ACC112 (cell line): ENCODE results near the gene APH1B.

ENCODE experiments used
- H2AFZ ChIP-seq: fragments of 200-600 bp; sonication (generic); one replicate; pipeline ENCODE4 v1.6.0; 2017; ENCODE audit warnings: antibody characterized with exemption, low read length; ENCODE audit not compliant: unreplicated experiment
- H3K27ac ChIP-seq: fragments of 200-600 bp; sonication (generic); 2 replicates; pipeline ENCODE4 v1.5.1; 2014; ENCODE audit warnings: low read depth, mild to moderate bottlenecking, antibody characterized with exemption, low read length, moderate library complexity
- H3K27me3 ChIP-seq: fragments of 200-600 bp; sonication (generic); 2 replicates; pipeline ENCODE4 v1.6.1; 2014; ENCODE audit warnings: mild to moderate bottlenecking, antibody characterized with exemption, low read length, moderate library complexity, mixed read lengths; ENCODE audit not compliant: insufficient read depth
- H3K36me3 ChIP-seq: fragments of 200-600 bp; sonication (generic); 2 replicates; pipeline ENCODE4 v1.6.1; 2016; ENCODE audit warnings: mild to moderate bottlenecking, antibody characterized with exemption, low read length, moderate library complexity, mixed read lengths; ENCODE audit not compliant: insufficient read depth
- H3K4me1 ChIP-seq: fragments of 200-600 bp; sonication (generic); one replicate; pipeline ENCODE4 v1.6.1; 2016; ENCODE audit warnings: low read length, mixed read lengths; ENCODE audit not compliant: insufficient read depth, unreplicated experiment, control insufficient read depth
- H3K4me3 ChIP-seq: fragments of 200-600 bp; sonication (generic); 2 replicates; pipeline ENCODE4 v1.5.1; 2014; ENCODE audit warnings: mild to moderate bottlenecking, low read depth, low read length
- H3K79me2 ChIP-seq: fragments of 200-600 bp; sonication (generic); one replicate; pipeline ENCODE4 v1.6.0; 2016; ENCODE audit warnings: low read length; ENCODE audit not compliant: control insufficient read depth, unreplicated experiment, insufficient read depth

APH1B gene

GRCh38 chr15:63350178-63350621 lies 72.8 kb downstream of the APH1B start:
- Histone ChIP-seq H3K79me2 (peaks cover 15% of the 10 kb centered on the region), H3K4me3 (no peak overlapping the region), H3K27me3 (no peaks in the 10 kb centered on the region), H2AFZ (no peak overlapping the region), H3K27ac (peak overlapping the region; percentile 96), H3K36me3 (peaks cover 4% of the 10 kb centered on the region; the same call in 1 of the 2 replicates), H3K4me1 (peaks cover 45% of the 10 kb centered on the region)

GRCh38 chr15:63351170-63351569 lies 73.8 kb downstream of the APH1B start:
- Histone ChIP-seq H2AFZ (no peak overlapping the region), H3K4me1 (peaks cover 43% of the 10 kb centered on the region), H3K36me3 (no peaks in the 10 kb centered on the region), H3K4me3 (no peak overlapping the region), H3K27me3 (no peaks in the 10 kb centered on the region), H3K27ac (no peak overlapping the region), H3K79me2 (peaks cover 15% of the 10 kb centered on the region)

GRCh38 chr15:63352808-63353207 lies 75.4 kb downstream of the APH1B start:
- peaks cover 29% of the 10 kb centered on the region for H3K4me1 ChIP-seq
- H2AFZ ChIP-seq, result no peak overlapping the region
- no peak overlapping the region for H3K4me3 ChIP-seq
- no peaks in the 10 kb centered on the region for H3K27me3 ChIP-seq
- peaks cover 10% of the 10 kb centered on the region for H3K79me2 ChIP-seq
- H3K36me3 ChIP-seq, result no peaks in the 10 kb centered on the region
- no peak overlapping the region for H3K27ac ChIP-seq

DNA sequence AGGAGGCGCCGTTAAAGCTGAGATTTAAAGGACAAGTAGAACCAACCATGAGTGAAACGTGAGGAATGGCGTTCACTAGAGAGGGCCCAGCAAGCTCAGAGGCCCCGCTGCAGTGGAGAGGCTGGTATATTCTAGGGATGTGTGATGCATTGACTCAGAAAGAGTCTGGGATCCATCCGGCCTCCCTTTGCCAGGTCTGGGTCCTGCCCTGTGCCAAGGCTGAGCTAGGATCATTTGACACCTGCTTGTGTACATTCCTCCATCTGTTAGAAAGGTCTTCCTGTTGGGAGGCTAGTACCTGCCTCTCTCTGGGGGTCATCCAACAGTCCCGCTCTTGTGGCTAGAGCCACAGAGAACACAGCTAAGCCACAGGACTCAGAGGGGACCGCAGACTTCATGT lies 75.9 kb downstream of the APH1B start:
- H3K79me2 ChIP-seq, result peaks cover 10% of the 10 kb centered on the region
- H3K27ac ChIP-seq, result no peak overlapping the region
- no peak overlapping the region for H3K4me3 ChIP-seq
- no peak overlapping the region for H2AFZ ChIP-seq
- no peaks in the 10 kb centered on the region for H3K36me3 ChIP-seq
- no peaks in the 10 kb centered on the region for H3K27me3 ChIP-seq
- peaks cover 25% of the 10 kb centered on the region for H3K4me1 ChIP-seq

GRCh38 chr15:63353887-63354286 lies 76.5 kb downstream of the APH1B start:
- Histone ChIP-seq H3K27ac (no peak overlapping the region), H3K79me2 (peaks cover 10% of the 10 kb centered on the region), H2AFZ (no peak overlapping the region), H3K27me3 (no peaks in the 10 kb centered on the region), H3K4me1 (peaks cover 18% of the 10 kb centered on the region), H3K36me3 (no peaks in the 10 kb centered on the region), H3K4me3 (no peak overlapping the region)

- no peak overlapping the region for H3K4me3 ChIP-seq
- no peaks in the 10 kb centered on the region for H3K36me3 ChIP-seq
- no peak overlapping the region for H2AFZ ChIP-seq
- peaks cover 6% of the 10 kb centered on the region for H3K79me2 ChIP-seq
- H3K27me3 ChIP-seq, result no peaks in the 10 kb centered on the region
- H3K4me1 ChIP-seq, result peaks cover 7% of the 10 kb centered on the region
- H3K27ac ChIP-seq, result no peak overlapping the region
These were observed 77.6 kb downstream of the APH1B start for GRCh38 chr15:63354821-63355650.

- Histone ChIP-seq H3K4me3 (no peak overlapping the region), H3K4me1 (no peaks in the 10 kb centered on the region), H3K27ac (no peak overlapping the region), H3K27me3 (no peaks in the 10 kb centered on the region), H3K79me2 (peaks cover 6% of the 10 kb centered on the region), H2AFZ (no peak overlapping the region), H3K36me3 (no peaks in the 10 kb centered on the region)
These were observed 79.7 kb downstream of the APH1B start for GRCh38 chr15:63357061-63357460.

- no peak overlapping the region for H3K27ac ChIP-seq
- H3K27me3 ChIP-seq, result no peaks in the 10 kb centered on the region
- no peaks in the 10 kb centered on the region; the same call in 1 of the 2 replicates for H3K36me3 ChIP-seq
- no peak overlapping the region for H2AFZ ChIP-seq
- peaks cover 2% of the 10 kb centered on the region for H3K79me2 ChIP-seq
- no peak overlapping the region for H3K4me3 ChIP-seq
- H3K4me1 ChIP-seq, result no peaks in the 10 kb centered on the region
These were observed 80.3 kb downstream of the APH1B start for GRCh38 chr15:63357731-63358130.

DNA sequence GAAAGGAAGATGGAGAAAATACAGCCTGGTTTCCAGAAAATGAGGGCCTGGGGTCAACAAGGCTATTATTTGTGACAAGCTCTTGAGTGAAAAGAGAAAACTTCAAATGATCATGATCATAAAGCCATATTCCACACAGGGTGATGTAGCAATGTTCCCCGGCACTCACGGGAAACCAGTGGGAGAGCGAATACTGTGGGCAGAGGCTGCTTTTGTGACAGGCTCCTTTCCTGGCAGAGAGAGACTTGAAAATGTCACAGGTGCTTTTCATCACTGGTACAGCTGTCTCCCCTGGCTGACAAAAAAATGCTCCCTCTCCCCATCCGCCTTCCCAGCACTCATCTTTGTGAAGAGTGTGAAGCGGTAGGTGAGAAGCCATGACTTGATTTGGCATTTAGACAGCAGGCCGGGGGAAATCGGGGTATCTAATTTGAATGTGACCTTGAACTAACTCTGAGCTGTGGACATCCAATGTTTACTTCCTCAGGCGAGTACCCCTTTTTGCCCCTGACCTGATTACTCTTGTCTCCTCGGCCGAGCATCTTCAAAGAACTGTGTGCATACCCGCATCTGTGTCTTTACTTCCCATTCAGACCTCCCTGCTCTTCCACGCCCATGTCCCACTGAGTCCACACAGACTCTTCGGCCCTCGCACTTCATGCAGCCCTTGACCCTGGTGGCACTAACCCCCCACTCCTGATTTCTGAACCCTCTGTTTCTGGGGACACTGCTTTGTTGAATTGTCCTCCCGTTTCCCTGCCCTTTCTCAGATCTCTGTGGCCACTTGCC lies 81.0 kb downstream of the APH1B start:
- H3K27me3 ChIP-seq, result no peaks in the 10 kb centered on the region
- no peak overlapping the region for H3K4me3 ChIP-seq
- H3K79me2 ChIP-seq, result no peaks in the 10 kb centered on the region
- no peaks in the 10 kb centered on the region; the same call in 1 of the 2 replicates for H3K36me3 ChIP-seq
- H2AFZ ChIP-seq, result no peak overlapping the region
- H3K27ac ChIP-seq, result no peak overlapping the region
- H3K4me1 ChIP-seq, result no peaks in the 10 kb centered on the region
